Neuronal stem cell (in vitro differentiated cells): ENCODE data around the gene SLC2A9.

Experiments
- DNase-seq: peaks from one replicate; pipeline ENCODE4 v3.0.0-alpha.2; 2013; ENCODE audit warnings: low spot score
- H2AFZ ChIP-seq: one replicate; pipeline ENCODE4 v1.6.1; 2013; ENCODE audit warnings: mild to moderate bottlenecking, low read length, inconsistent platforms
- H2AK5ac ChIP-seq: 2 replicates; pipeline ENCODE4 v1.6.1; 2013; ENCODE audit warnings: low read depth, mild to moderate bottlenecking, inconsistent platforms, low read length, moderate library complexity, mixed read lengths
- H2BK120ac ChIP-seq: 2 replicates; pipeline ENCODE4 v1.6.1; 2013; ENCODE audit warnings: low read depth, mild to moderate bottlenecking, inconsistent platforms, low read length, moderate library complexity, mixed read lengths
- H2BK12ac ChIP-seq: one replicate; pipeline ENCODE4 v1.6.1; 2013; ENCODE audit warnings: low read length, inconsistent platforms
- H2BK15ac ChIP-seq: 2 replicates; pipeline ENCODE4 v1.6.1; 2013; ENCODE audit warnings: mild to moderate bottlenecking, low read length, inconsistent platforms, mixed read lengths
- H2BK5ac ChIP-seq: one replicate; pipeline ENCODE4 v1.6.1; 2013; ENCODE audit warnings: inconsistent platforms, mild to moderate bottlenecking, low read length, moderate library complexity
- H3K14ac ChIP-seq: one replicate; pipeline ENCODE4 v1.6.1; 2013; ENCODE audit warnings: low read length, inconsistent platforms
- H3K18ac ChIP-seq: 2 replicates; pipeline ENCODE4 v1.6.1; 2013; ENCODE audit warnings: low read length, inconsistent platforms
- H3K23ac ChIP-seq: 2 replicates; pipeline ENCODE4 v1.6.1; 2013; ENCODE audit warnings: low read depth, mild to moderate bottlenecking, mixed read lengths, low read length, inconsistent platforms; ENCODE audit not compliant: poor library complexity
- H3K27ac ChIP-seq: replicated peaks from 3 replicates; pipeline ENCODE4 v1.5.1; 2013; ENCODE audit warnings: low read length, inconsistent platforms
- H3K27me3 ChIP-seq, 3 experiments: 2 replicates each; pipeline ENCODE4 v1.6.1; 2013; ENCODE audit warnings: low read length in 3 of 3, mild to moderate bottlenecking in 2 of 3, inconsistent platforms in 1 of 3, low read depth in 1 of 3, mixed read lengths in 1 of 3, moderate library complexity in 1 of 3; ENCODE audit not compliant: control insufficient read depth in 3 of 3, insufficient read depth in 3 of 3
- H3K36me3 ChIP-seq, 2 donors: replicated peaks in 1 of 2; 2 replicates each; pipeline ENCODE4 v1.6.1; 2013; ENCODE audit warnings: low read length in 2 of 2; ENCODE audit not compliant: control insufficient read depth in 2 of 2, insufficient read depth in 2 of 2
- H3K4ac ChIP-seq: 2 replicates; pipeline ENCODE4 v1.6.1; 2013; ENCODE audit warnings: inconsistent platforms, mild to moderate bottlenecking, low read length, moderate library complexity
- H3K4me1 ChIP-seq, 2 donors: 1 replicate in 1 of 2; 2 replicates in 1 of 2; pipeline ENCODE4 v1.6.1; 2013; ENCODE audit warnings: low read length in 2 of 2, low read depth in 1 of 2; ENCODE audit not compliant: control insufficient read depth in 2 of 2, insufficient read depth in 1 of 2
- H3K4me2 ChIP-seq: one replicate; pipeline ENCODE4 v1.6.1; 2013; ENCODE audit warnings: mild to moderate bottlenecking, low read length, inconsistent platforms; ENCODE audit not compliant: insufficient read depth, poor library complexity, severe bottlenecking
- H3K4me3 ChIP-seq, 2 donors: 2 replicates each; pipeline ENCODE4 v1.5.1; 2013; ENCODE audit warnings: low read length in 2 of 2, mild to moderate bottlenecking in 2 of 2, inconsistent platforms in 1 of 2, moderate library complexity in 1 of 2
- H3K79me1 ChIP-seq: one replicate; pipeline ENCODE4 v1.6.1; 2013; ENCODE audit warnings: low read depth, mild to moderate bottlenecking, inconsistent platforms, low read length, moderate library complexity
- H3K9ac ChIP-seq: one replicate; pipeline ENCODE4 v1.6.1; 2013; ENCODE audit warnings: mild to moderate bottlenecking, low read depth, low read length, inconsistent platforms; ENCODE audit not compliant: poor library complexity
- H3K9me3 ChIP-seq, 2 donors: replicated peaks in 1 of 2; 2 replicates each; pipeline versions ENCODE3 to v1.6.1; 2013; ENCODE audit warnings: low read length in 2 of 2, mild to moderate bottlenecking in 2 of 2, inconsistent platforms in 1 of 2, low read depth in 1 of 2, mixed read lengths in 1 of 2, moderate library complexity in 1 of 2; ENCODE audit not compliant: control insufficient read depth in 2 of 2, insufficient read depth in 1 of 2
- H4K8ac ChIP-seq: one replicate; pipeline ENCODE4 v1.6.1; 2013; ENCODE audit warnings: low read depth, mild to moderate bottlenecking, inconsistent platforms, low read length, moderate library complexity
- H4K91ac ChIP-seq: one replicate; pipeline ENCODE4 v1.6.1; 2013; ENCODE audit warnings: low read length, low read depth, mild to moderate bottlenecking, inconsistent platforms; ENCODE audit not compliant: poor library complexity
- WGBS, 2 donors: extraction: QIAGEN DNeasy Blood & Tissue Kit; methylation state at CpG; one replicate each; pipeline ENCODE4 v1.1.7; 2013; ENCODE audit warnings: missing lambda C conversion rate in 2 of 2, mixed read lengths in 1 of 2; ENCODE audit not compliant: insufficient read length in 2 of 2, insufficient replicate concordance in 1 of 2; ENCODE audit errors: extremely low coverage in 2 of 2; 5-methylcytosine and 5-hydroxymethylcytosine counted together

The SLC2A9 gene

DNA sequence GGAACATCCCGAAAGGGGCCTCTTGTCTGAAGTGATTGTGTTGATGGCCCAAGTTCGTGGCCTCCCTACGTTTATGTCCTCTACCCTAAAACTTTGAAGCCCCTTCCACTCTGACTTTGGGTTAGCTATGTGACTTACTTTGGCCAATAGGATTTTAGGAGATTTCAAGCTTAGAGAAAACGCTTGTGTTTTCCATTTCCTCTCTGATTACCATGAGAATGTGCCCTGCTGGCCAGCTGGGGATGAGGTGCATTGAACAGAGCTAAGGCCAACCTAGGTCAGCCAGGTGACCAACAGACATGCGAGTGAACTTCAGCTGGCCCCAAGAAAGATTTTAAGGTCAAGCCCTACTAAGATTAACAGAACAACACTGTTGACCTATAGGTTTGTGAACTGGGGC, 82.4 kb downstream of the SLC2A9 start:
- H2BK5ac ChIP-seq: no peak overlapping the region
- WGBS, 2 donors: no CpG with 5 or more reads among the region's 5 CpGs
- H3K4me2 ChIP-seq: no peak overlapping the region
- no peaks in the 10 kb centered on the region for H3K36me3 ChIP-seq
- no peak overlapping the region for H3K14ac ChIP-seq
- no peaks in the 10 kb centered on the region for H3K9me3 ChIP-seq
- H3K18ac ChIP-seq: no peak overlapping the region
- H3K4me3 ChIP-seq: no peak overlapping the region
- no peak overlapping the region for H2AFZ ChIP-seq
- no peak for DNase-seq
- no peak overlapping the region for H2BK120ac ChIP-seq
- H3K27me3 ChIP-seq: no peaks in the 10 kb centered on the region
- no peaks in the 10 kb centered on the region for H3K79me1 ChIP-seq
- H3K9ac ChIP-seq: no peak overlapping the region
- H3K27ac ChIP-seq: no peak overlapping the region
- H2BK15ac ChIP-seq: no peak overlapping the region
- no peak overlapping the region for H3K4ac ChIP-seq
- no peaks in the 10 kb centered on the region for H3K4me1 ChIP-seq
- H4K8ac ChIP-seq: no peak overlapping the region
- no peak overlapping the region for H4K91ac ChIP-seq
- no peak overlapping the region for H2AK5ac ChIP-seq
- no peak overlapping the region for H3K23ac ChIP-seq
- H2BK12ac ChIP-seq: no peak overlapping the region

DNA sequence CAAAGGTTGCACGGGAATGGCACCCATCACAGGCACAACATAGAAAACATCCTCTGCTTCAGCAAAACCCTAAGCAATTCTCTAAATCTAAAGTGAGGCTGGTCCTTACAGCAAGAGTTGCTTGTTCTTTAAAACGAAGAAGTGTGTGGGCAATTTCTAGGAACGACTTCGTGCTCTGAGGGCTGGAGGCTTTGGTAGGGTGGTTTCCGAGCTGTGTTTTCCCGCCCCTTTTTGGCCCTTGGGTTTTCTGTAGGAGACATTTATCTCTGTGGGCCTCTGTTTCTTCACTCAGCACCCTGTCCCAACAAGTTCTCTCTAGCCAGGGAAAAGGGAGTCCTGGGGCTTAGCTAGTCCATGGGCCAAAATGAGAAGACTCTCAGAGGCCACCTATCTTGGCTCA, 84.2 kb downstream of the SLC2A9 start:
- H3K36me3 ChIP-seq: no peaks in the 10 kb centered on the region
- no peak overlapping the region for H2BK12ac ChIP-seq
- H2AFZ ChIP-seq: no peak overlapping the region
- H3K4me1 ChIP-seq: no peaks in the 10 kb centered on the region
- no peak overlapping the region for H3K18ac ChIP-seq
- no peak overlapping the region for H3K23ac ChIP-seq
- no peak overlapping the region for H3K9ac ChIP-seq
- H3K4me3 ChIP-seq: no peak overlapping the region
- no peaks in the 10 kb centered on the region for H3K79me1 ChIP-seq
- H3K27ac ChIP-seq: no peak overlapping the region
- H3K9me3 ChIP-seq: no peaks in the 10 kb centered on the region
- WGBS, 2 donors: no CpG with 5 or more reads among the region's 6 CpGs
- no peak overlapping the region for H2AK5ac ChIP-seq
- DNase-seq: no peak
- no peak overlapping the region for H2BK5ac ChIP-seq
- H4K8ac ChIP-seq: no peak overlapping the region
- no peak overlapping the region for H3K4ac ChIP-seq
- no peak overlapping the region for H2BK15ac ChIP-seq
- H3K4me2 ChIP-seq: no peak overlapping the region
- no peak overlapping the region for H2BK120ac ChIP-seq
- H3K14ac ChIP-seq: peak overlapping the region; percentile 11
- no peak overlapping the region for H4K91ac ChIP-seq
- no peaks in the 10 kb centered on the region for H3K27me3 ChIP-seq

DNA sequence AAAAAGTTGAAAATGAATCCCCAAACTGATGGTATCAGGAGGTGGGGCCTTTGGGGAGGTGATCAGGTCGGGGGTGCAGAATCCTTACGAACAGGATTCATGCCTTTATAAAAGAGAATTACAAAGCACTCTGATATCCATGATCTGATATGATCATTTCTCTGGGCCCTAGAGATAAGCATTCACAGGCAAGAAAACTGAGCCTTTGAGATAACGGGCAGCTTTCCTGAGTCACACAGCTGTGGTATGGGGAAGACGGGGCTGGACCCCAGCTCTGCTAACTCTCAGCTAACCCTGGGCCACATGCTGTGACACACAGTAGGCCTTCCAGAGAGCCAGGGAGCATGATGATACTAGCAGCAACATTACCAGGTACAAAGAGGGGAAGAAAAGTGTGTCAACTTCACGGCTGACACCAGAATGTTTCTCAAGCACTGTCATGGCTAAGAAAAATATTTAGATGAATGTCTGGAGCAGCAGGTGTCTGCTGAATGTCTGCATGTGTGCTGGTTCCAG, 85.1 kb downstream of the SLC2A9 start:
- Histone ChIP-seq H2BK15ac (no peak overlapping the region), H3K14ac (no peak overlapping the region), H2AK5ac (no peak overlapping the region), H2BK12ac (no peak overlapping the region), H2BK5ac (no peak overlapping the region), H3K79me1 (no peaks in the 10 kb centered on the region), H4K8ac (no peak overlapping the region), H3K18ac (no peak overlapping the region), H3K27me3 (no peaks in the 10 kb centered on the region), H2BK120ac (no peak overlapping the region), H3K23ac (no peak overlapping the region), H3K27ac (no peak overlapping the region), H3K9ac (no peak overlapping the region), H3K4me2 (no peak overlapping the region), H2AFZ (no peak overlapping the region), H3K9me3 (no peaks in the 10 kb centered on the region), H3K4ac (no peak overlapping the region), H4K91ac (no peak overlapping the region), H3K4me1 (no peaks in the 10 kb centered on the region), H3K4me3 (no peak overlapping the region), H3K36me3 (no peaks in the 10 kb centered on the region)
- DNase-seq: no peak
- WGBS, 2 donors: no CpG with 5 or more reads among the region's 5 CpGs

DNA sequence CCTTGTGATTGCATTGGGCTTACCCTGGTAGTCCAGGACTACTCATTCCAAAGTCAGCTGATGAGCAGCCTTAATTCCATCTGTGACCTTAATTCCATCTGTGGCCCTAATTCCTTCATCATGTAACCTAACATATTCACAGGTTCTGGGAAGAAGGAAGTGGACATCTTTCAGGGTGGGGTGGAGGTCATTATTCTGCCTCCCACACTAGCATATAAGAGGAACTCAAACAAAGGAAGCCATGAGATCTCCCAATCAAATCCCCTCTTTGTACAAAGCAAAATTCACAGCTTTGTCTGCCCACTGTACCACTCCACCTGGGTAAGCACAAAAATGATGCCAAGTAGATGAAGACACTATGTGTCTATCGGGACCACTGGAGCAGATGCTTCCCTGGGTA, 87.3 kb downstream of the SLC2A9 start:
- Histone ChIP-seq H4K8ac (no peak overlapping the region), H3K14ac (no peak overlapping the region), H3K9ac (no peak overlapping the region), H3K79me1 (no peaks in the 10 kb centered on the region), H3K27me3 (no peaks in the 10 kb centered on the region), H4K91ac (no peak overlapping the region), H2BK120ac (no peak overlapping the region), H3K4me3 (no peak overlapping the region), H3K4me2 (no peak overlapping the region), H2BK12ac (no peak overlapping the region), H3K18ac (no peak overlapping the region), H2AK5ac (no peak overlapping the region), H2BK15ac (no peak overlapping the region), H3K23ac (no peak overlapping the region), H2AFZ (no peak overlapping the region), H3K4me1 (no peaks in the 10 kb centered on the region), H3K9me3 (no peaks in the 10 kb centered on the region), H2BK5ac (no peak overlapping the region), H3K27ac (no peak overlapping the region), H3K4ac (no peak overlapping the region), H3K36me3 (no peaks in the 10 kb centered on the region)
- no CpG with 5 or more reads among the region's 1 CpG for WGBS, 2 donors
- no peak for DNase-seq
